ENCODE results near the gene WNT2B.

WNT2B gene

GRCh38 chr1:112496290-112496689 lies 12.5 kb upstream of the WNT2B start:
- H3K4me1 ChIP-seq (ENCODE audit: insufficient read depth, low read length) = no peaks in the 10 kb centered on the region
- no peaks in the 10 kb centered on the region for H3K36me3 ChIP-seq (ENCODE audit: insufficient read depth, low read length)
- H3K27me3 ChIP-seq (ENCODE audit: insufficient read depth, low read length, poor library complexity) = peaks cover 2% of the 10 kb centered on the region
- no peaks in the 10 kb centered on the region for H4K20me1 ChIP-seq (ENCODE audit: insufficient read depth, low read length)
- no peaks in the 10 kb centered on the region for H3K79me2 ChIP-seq (ENCODE audit: insufficient read depth, low read length)
- H3K27ac ChIP-seq (ENCODE audit: low read length) = no peak overlapping the region
- H2AFZ ChIP-seq (ENCODE audit: low read depth, low read length) = no peak overlapping the region
- TF ChIP-seq EZH2 (IDR thresholded peaks at IDR 0.05; ENCODE audit: borderline replicate concordance, low read depth, low read length, severe bottlenecking) (no peak), CTCF (IDR thresholded peaks at IDR 0.05; ENCODE audit: borderline replicate concordance, extremely low read depth, low read length, poor library complexity, severe bottlenecking) (no peak)
- no peak overlapping the region for H3K9ac ChIP-seq (ENCODE audit: low read depth, low read length)
- H3K4me2 ChIP-seq (ENCODE audit: insufficient read depth, low read length) = no peak overlapping the region
- ATAC-seq (ENCODE audit: insufficient read depth, low read depth) (no peak), DNase-seq (no peak)
- H3K4me3 ChIP-seq (ENCODE audit: low read depth in 1 of 2, low read length in 2 of 2) = no peak overlapping the region
- H3K9me3 ChIP-seq (ENCODE audit: insufficient read depth, low read length, severe bottlenecking) = no peaks in the 10 kb centered on the region

DNA sequence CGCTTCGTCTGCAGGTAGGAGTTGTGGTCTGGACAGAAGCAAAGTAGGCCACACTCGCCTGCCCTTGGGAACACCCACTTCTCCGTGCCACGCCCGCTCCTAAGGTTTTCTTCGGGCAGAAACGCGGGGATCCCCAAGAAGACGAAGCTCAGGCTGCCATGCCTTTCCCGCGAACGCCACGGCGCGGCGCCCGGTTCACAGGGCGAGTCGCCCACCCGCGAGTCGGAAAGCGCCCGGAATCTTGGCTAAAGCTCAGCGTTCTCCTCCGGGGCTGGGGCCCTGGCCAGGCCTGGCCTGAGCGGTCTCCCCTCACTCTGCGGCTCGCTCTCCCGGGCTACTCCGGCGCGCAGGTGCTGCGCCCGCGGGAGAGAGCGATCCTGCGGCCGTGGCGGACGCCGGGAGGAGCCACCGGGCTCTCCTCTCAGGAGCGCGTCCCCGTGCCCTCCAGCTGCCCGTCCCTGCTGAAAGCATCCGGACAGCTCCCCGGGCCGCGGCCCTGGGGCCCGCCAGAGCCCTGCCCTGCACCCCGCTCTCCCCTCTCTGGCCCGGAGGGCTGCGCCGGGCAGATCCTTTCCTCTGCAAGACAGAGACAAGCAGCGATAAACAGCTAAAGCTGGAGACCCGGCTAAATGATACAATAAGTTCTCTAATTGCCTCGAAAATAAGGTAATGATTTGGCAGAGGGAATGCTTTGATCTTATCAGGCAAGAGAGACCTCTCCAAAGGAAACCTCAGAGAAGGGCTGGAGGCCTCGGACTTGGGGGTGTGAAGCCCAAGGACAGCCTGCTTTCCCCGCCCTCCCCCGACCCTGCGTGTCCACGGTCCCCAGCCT lies 6.7 kb upstream of the WNT2B start:
- no peak overlapping the region for H2AFZ ChIP-seq (ENCODE audit: low read depth, low read length)
- TF ChIP-seq EZH2 (IDR thresholded peaks at IDR 0.05; ENCODE audit: borderline replicate concordance, low read depth, low read length, severe bottlenecking) = no peak
- TF ChIP-seq CTCF (IDR thresholded peaks at IDR 0.05; ENCODE audit: borderline replicate concordance, extremely low read depth, low read length, poor library complexity, severe bottlenecking) = no peak
- DNase-seq = no peak

GRCh38 chr1:112502826-112503225 lies 5.9 kb upstream of the WNT2B start:
- Histone ChIP-seq H3K27me3 (ENCODE audit: insufficient read depth, low read length, poor library complexity) (peaks cover 21% of the 10 kb centered on the region), H3K4me2 (ENCODE audit: insufficient read depth, low read length) (no peak overlapping the region)

More for the DNA sequence above, 6.7 kb upstream of the WNT2B start:
- no peaks in the 10 kb centered on the region for H3K9me3 ChIP-seq (ENCODE audit: insufficient read depth, low read length, severe bottlenecking)
- no peak overlapping the region for H3K4me2 ChIP-seq (ENCODE audit: insufficient read depth, low read length)
- H3K79me2 ChIP-seq (ENCODE audit: insufficient read depth, low read length) = no peaks in the 10 kb centered on the region
- H3K4me3 ChIP-seq (ENCODE audit: low read depth in 1 of 2, low read length in 2 of 2) = no peak overlapping the region
- H4K20me1 ChIP-seq (ENCODE audit: insufficient read depth, low read length) = no peaks in the 10 kb centered on the region
- peaks cover 21% of the 10 kb centered on the region for H3K27me3 ChIP-seq (ENCODE audit: insufficient read depth, low read length, poor library complexity)
- no peak for ATAC-seq (ENCODE audit: insufficient read depth, low read depth)
- H3K36me3 ChIP-seq (ENCODE audit: insufficient read depth, low read length) = no peaks in the 10 kb centered on the region
- no peaks in the 10 kb centered on the region for H3K4me1 ChIP-seq (ENCODE audit: insufficient read depth, low read length)
- H3K9ac ChIP-seq (ENCODE audit: low read depth, low read length) = no peak overlapping the region
- no peak overlapping the region for H3K27ac ChIP-seq (ENCODE audit: low read length)

More at GRCh38 chr1:112502826-112503225, 5.9 kb upstream of the WNT2B start:
- Histone ChIP-seq H3K4me3 (ENCODE audit: low read depth in 1 of 2, low read length in 2 of 2) (no peak overlapping the region), H3K79me2 (ENCODE audit: insufficient read depth, low read length) (no peaks in the 10 kb centered on the region), H3K9me3 (ENCODE audit: insufficient read depth, low read length, severe bottlenecking) (no peaks in the 10 kb centered on the region), H3K4me1 (ENCODE audit: insufficient read depth, low read length) (no peaks in the 10 kb centered on the region), H3K36me3 (ENCODE audit: insufficient read depth, low read length) (no peaks in the 10 kb centered on the region), H3K9ac (ENCODE audit: low read depth, low read length) (no peak overlapping the region), H3K27ac (ENCODE audit: low read length) (no peak overlapping the region), H2AFZ (ENCODE audit: low read depth, low read length) (no peak overlapping the region), H4K20me1 (ENCODE audit: insufficient read depth, low read length) (no peaks in the 10 kb centered on the region)
- TF ChIP-seq CTCF (IDR thresholded peaks at IDR 0.05; ENCODE audit: borderline replicate concordance, extremely low read depth, low read length, poor library complexity, severe bottlenecking) (no peak), EZH2 (IDR thresholded peaks at IDR 0.05; ENCODE audit: borderline replicate concordance, low read depth, low read length, severe bottlenecking) (no peak)
- ATAC-seq (ENCODE audit: insufficient read depth, low read depth) (no peak), DNase-seq (no peak)
